ENCODE measurements around the gene FGF2.
"Not testable (repeated sequence)": the region's sequence is repeated elsewhere in the genome, so short reads cannot be mapped to it uniquely, and the experiment has no call there.

Gene FGF2

DNA sequence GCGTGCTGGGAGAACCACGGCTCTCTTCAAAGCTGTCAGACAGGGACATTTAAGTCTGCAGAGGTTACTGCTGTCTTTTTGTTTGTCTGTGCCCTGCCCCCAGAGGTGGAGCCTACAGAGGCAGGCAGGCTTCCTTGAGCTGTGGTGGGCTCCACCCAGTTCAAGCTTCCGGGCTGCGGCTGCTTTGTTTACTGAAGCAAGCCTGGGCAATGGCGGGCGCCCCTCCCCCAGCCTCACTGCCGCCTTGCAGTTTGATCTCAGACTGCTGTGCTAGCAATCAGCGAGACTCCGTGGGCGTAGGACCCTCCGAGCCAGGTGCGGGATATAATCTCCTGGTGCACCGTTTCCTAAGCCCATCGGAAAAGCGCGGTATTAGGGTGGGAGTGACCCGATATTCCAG is 118.5 kb downstream of the FGF2 start:
- not testable (repeated sequence) for DNase-seq

DNA sequence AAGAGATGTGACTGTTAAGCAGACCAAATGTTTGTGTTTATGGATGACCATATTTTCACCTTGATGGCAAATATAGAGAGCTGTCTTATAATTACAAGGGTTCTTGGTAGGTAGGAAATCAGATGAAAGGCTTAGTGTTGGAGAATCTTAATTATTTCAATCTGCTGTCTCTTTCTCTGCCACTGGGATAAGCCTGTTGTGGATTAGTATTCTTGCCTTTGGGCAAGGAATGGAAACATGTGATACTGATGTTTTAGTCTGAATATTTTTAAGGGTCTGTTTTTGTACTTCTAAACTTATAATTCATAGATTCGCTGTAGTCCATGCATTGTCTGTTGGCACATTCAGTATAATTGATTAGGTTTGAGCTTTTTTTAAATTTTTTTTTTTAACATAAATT is 119.5 kb downstream of the FGF2 start:
- no peak for DNase-seq
